Adrenal gland (tissue), 12 donors: ENCODE data around the gene SP110. TPM values are rescaled to one million over a fixed set of nuclear protein-coding genes. Genes with fewer than 3 reads are reported as not detected.

Experiments used
- DNase-seq, 7 donors: peaks; one replicate each; pipeline ENCODE4 v3.0.0-alpha.2; 2019 to 2020
- H3K27ac ChIP-seq, 5 donors: fragments of 200-600 bp; sonication (generic) in 4 of 5; 1 replicate in 3 of 5; 2 replicates in 2 of 5; pipeline versions ENCODE4 v1.5.1 to v1.8.0; 2016 to 2020; ENCODE audit warnings: mild to moderate bottlenecking in 1 of 5
- H3K27me3 ChIP-seq: fragments of 200-600 bp; 2 replicates; pipeline ENCODE4 v1.8.0; 2021
- H3K36me3 ChIP-seq, 2 donors: fragments of 200-600 bp; replicated peaks in 1 of 2; 1 replicate in 1 of 2; 2 replicates in 1 of 2; pipeline versions ENCODE4 v1.5.1 to v1.8.0; 2018 to 2022
- H3K4me1 ChIP-seq, 2 donors: fragments of 200-600 bp; replicated peaks in 1 of 2; 1 replicate in 1 of 2; 2 replicates in 1 of 2; pipeline versions ENCODE4 v1.5.1 to v1.8.0; 2018 to 2021
- H3K4me3 ChIP-seq, 4 donors: fragments of 200-600 bp; sonication (generic) in 3 of 4; one replicate each; pipeline ENCODE4 v1.5.1; 2016 to 2018
- H3K9me3 ChIP-seq, 3 donors: fragments of 200-600 bp; sonication (generic) in 1 of 3; replicated peaks in 1 of 3; 1 replicate in 2 of 3; 2 replicates in 1 of 3; pipeline versions ENCODE4 v1.5.1 to v1.8.0; 2016 to 2021
- POLR2A ChIP-seq, 2 donors: fragments of 450-650 bp; IDR thresholded peaks; one replicate each; pipeline ENCODE4 v1.6.1; 2017; ENCODE audit warnings: antibody characterized with exemption in 2 of 2, mild to moderate bottlenecking in 2 of 2, moderate library complexity in 1 of 2
- WGBS, 4 donors: extraction: QIAGEN DNeasy Blood & Tissue Kit in 2 of 4; methylation state at CpG; one replicate each; pipeline versions ENCODE4 v1.1.5 to v1.1.7; 2013 to 2017; 5-methylcytosine and 5-hydroxymethylcytosine counted together
- intact Hi-C, 2 donors: fragments of 100-400 bp; cut with DNase I; formaldehyde crosslinking; loops; one replicate each; pipeline versions ENCODE4 v1.14.1 to v1.15.0; 2022 to 2023
- polyA plus RNA-seq, 3 donors: library from polyadenylated mRNA; stranded (reverse); fragments of 200-250 nt in 2 of 3; fragments of 350-450 nt in 1 of 3; fragmentation: Illumina TruSeq in 1 of 3; extraction: RNeasy Lipid Tissue Mini Kit (QIAGEN cat#74804) in 1 of 3; gene quantifications; one replicate each; pipeline ENCODE4 v1.2.3, GENCODE V29; 2013 to 2014
- total RNA-seq, 9 donors: library from RNA; depleted of rRNA in 4 of 9; stranded (reverse); fragments of >200 nt in 4 of 9; fragments of 120-200 nt in 1 of 9; fragmentation: NEBNext Ultra II Directional in 1 of 9; extraction: Animal tissue kit (Norgen Biotek cat#: 25700) in 1 of 9; gene quantifications; one replicate each; pipeline versions ENCODE4 v1.1.0 to v1.2.4, GENCODE V29; 2013 to 2023
- TF ChIP-seq, protein P1 (sequence below), 6 experiments: fragments of 450-650 bp in 4 of 6; fragments of 200-600 bp in 2 of 6; sonication (generic) in 1 of 6; IDR thresholded peaks; 1 replicate in 5 of 6; 2 replicates in 1 of 6; pipeline versions ENCODE4 v1.5.1 to v1.8.0; 2016 to 2021; ENCODE audit warnings: antibody characterized with exemption in 6 of 6, mild to moderate bottlenecking in 2 of 6, moderate library complexity in 1 of 6
- donor health status: healthy with polysubstance abuse.
- donor health status: Bipolar disorder and iron deficiency.
- donor health status: DM: yes; HTN: yes; CAD: no.
- donor health status: DM: no; HTN: no; CAD: no.
- donor health status: DM: no; HTN: no; CAD: no.
- donor health status: DM: yes; HTN: yes; CAD: no.

The SP110 gene
- total and polyA plus RNA-seq, 12 donors, result 7.8 to 37.9 (median 16.8) TPM

- 60 to 68% (median 61%) methylated on average over 3 of the region's 3 CpGs for WGBS, 4 donors
- intact Hi-C loops, result no loop called here
- H3K9me3 ChIP-seq, result no peaks in the 10 kb centered on the region
- H3K4me3 ChIP-seq, result no peak overlapping the region
- TF ChIP-seq, protein P1, sequence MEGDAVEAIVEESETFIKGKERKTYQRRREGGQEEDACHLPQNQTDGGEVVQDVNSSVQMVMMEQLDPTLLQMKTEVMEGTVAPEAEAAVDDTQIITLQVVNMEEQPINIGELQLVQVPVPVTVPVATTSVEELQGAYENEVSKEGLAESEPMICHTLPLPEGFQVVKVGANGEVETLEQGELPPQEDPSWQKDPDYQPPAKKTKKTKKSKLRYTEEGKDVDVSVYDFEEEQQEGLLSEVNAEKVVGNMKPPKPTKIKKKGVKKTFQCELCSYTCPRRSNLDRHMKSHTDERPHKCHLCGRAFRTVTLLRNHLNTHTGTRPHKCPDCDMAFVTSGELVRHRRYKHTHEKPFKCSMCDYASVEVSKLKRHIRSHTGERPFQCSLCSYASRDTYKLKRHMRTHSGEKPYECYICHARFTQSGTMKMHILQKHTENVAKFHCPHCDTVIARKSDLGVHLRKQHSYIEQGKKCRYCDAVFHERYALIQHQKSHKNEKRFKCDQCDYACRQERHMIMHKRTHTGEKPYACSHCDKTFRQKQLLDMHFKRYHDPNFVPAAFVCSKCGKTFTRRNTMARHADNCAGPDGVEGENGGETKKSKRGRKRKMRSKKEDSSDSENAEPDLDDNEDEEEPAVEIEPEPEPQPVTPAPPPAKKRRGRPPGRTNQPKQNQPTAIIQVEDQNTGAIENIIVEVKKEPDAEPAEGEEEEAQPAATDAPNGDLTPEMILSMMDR (IDR thresholded peaks at IDR 0.05), result no peak
- TF ChIP-seq POLR2A (IDR thresholded peaks at IDR 0.05), result no peak
- H3K27me3 ChIP-seq, result no peaks in the 10 kb centered on the region
- no peaks in the 10 kb centered on the region for H3K4me1 ChIP-seq
- no peak for DNase-seq
- no peaks in the 10 kb centered on the region for H3K36me3 ChIP-seq
- H3K27ac ChIP-seq, result no peak overlapping the region
These were observed 37.0 kb upstream of the SP110 start for GRCh38 chr2:230256733-230257332.

- 75 to 87% (median 86%) methylated on average over 4 of the region's 4 CpGs for WGBS, 4 donors
- H3K4me3 ChIP-seq, result no peak overlapping the region
- no peak overlapping the region for H3K27ac ChIP-seq
- DNase-seq, result no peak
- no peaks in the 10 kb centered on the region for H3K4me1 ChIP-seq
- H3K27me3 ChIP-seq, result no peaks in the 10 kb centered on the region
- TF ChIP-seq, protein P1 (IDR thresholded peaks at IDR 0.05), result no peak
- TF ChIP-seq POLR2A (IDR thresholded peaks at IDR 0.05), result no peak
- H3K9me3 ChIP-seq, result no peaks in the 10 kb centered on the region
- intact Hi-C loops, result no loop called here
- no peaks in the 10 kb centered on the region for H3K36me3 ChIP-seq
These were observed 34.5 kb upstream of the SP110 start for GRCh38 chr2:230254152-230254881.

DNA sequence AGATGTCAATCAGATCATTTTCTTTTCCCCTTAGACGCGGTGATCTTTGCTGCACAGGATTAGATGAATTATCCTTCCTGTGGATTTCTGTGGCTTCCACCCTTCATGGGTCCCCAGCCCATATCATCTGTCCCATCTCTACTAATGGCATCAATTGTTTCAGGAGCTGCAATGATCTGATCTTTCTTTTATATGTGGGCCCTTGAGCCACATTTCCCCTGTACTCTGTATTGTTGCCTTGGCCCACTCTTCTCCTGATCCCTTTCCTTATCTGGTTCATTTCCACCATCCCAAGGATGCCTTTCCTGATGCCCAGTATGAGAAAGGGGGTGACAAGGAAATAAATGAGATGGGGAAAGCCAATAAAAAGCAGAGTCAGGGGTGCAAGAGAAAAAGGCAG, 30.4 kb upstream of the SP110 start:
- no peak for TF ChIP-seq POLR2A (IDR thresholded peaks at IDR 0.05)
- TF ChIP-seq, protein P1 (IDR thresholded peaks at IDR 0.05), result no peak
- Histone ChIP-seq H3K4me3 (no peak overlapping the region), H3K27me3 (no peaks in the 10 kb centered on the region), H3K9me3 (no peaks in the 10 kb centered on the region), H3K4me1 (no peaks in the 10 kb centered on the region), H3K27ac (no peak overlapping the region), H3K36me3 (no peaks in the 10 kb centered on the region)
- 87 to 92% (median 90%) methylated on average over 2 of the region's 2 CpGs for WGBS, 4 donors
- DNase-seq, result no peak
- intact Hi-C loops, result no loop called here

GRCh38 chr2:230246206-230246605, 26.4 kb upstream of the SP110 start:
- H3K27ac ChIP-seq, result no peak overlapping the region
- H3K36me3 ChIP-seq, result no peaks in the 10 kb centered on the region
- 44 to 68% (median 55%) methylated on average over 3 of the region's 3 CpGs for WGBS, 4 donors
- H3K27me3 ChIP-seq, result no peaks in the 10 kb centered on the region
- no peak overlapping the region for H3K4me3 ChIP-seq
- intact Hi-C loops, result no loop called here
- H3K4me1 ChIP-seq, result no peaks in the 10 kb centered on the region
- no peak for DNase-seq
- TF ChIP-seq, protein P1 (IDR thresholded peaks at IDR 0.05), result no peak
- no peak for TF ChIP-seq POLR2A (IDR thresholded peaks at IDR 0.05)
- no peaks in the 10 kb centered on the region for H3K9me3 ChIP-seq
